Midbrain (tissue), 1 donor: ENCODE results near the gene ANO10.
"Not testable (repeated sequence)": the region's sequence is repeated elsewhere in the genome, so short reads cannot be mapped to it uniquely, and the experiment has no call there.

Experiments used
- DNase-seq: peaks from one replicate; lab custom pipeline; 2025; lab: John Stamatoyannopoulos, UW

ANO10 gene

GRCh38 chr3:43581343-43581742 lies 40.5 kb downstream of the ANO10 start:
- DNase-seq, result no peak

DNA sequence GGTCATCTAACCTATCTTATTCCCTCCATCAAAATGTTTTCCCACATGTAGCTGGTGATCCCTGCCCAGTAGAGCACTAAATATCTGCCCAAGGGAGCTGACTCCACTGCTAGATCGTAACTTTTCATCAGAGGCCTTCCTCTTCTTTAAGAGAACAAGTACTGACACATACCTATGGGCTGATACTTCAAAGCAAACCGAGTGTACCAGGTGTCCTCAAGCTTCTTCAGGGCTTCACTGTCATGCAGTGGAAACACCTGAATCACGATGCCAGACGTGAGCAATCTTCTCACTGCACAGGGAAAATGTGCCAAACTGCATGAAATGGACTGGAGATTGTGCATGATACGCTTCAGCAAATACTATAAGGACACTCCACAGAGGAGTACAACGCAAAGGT lies 41.6 kb downstream of the ANO10 start:
- no peak for DNase-seq

DNA sequence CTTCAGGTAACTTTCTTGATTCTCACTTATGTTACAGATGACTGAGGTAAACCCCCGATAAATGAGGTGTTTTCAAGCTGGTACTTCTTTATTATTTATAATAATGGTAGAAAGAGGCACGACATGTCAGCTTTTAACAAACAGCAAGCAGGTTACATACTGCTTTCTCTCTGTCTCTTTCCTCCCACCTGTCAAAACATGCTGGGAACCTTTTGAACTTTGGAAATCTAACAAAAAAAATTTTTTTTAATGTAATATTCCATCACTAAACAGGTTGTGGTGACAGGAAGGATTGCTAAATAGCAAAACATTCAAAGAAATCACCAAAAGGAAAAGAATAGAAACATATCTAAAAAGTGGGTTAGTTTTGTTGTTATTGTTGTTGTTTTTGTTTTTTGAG lies 48.2 kb downstream of the ANO10 start:
- DNase-seq, result no peak

DNA sequence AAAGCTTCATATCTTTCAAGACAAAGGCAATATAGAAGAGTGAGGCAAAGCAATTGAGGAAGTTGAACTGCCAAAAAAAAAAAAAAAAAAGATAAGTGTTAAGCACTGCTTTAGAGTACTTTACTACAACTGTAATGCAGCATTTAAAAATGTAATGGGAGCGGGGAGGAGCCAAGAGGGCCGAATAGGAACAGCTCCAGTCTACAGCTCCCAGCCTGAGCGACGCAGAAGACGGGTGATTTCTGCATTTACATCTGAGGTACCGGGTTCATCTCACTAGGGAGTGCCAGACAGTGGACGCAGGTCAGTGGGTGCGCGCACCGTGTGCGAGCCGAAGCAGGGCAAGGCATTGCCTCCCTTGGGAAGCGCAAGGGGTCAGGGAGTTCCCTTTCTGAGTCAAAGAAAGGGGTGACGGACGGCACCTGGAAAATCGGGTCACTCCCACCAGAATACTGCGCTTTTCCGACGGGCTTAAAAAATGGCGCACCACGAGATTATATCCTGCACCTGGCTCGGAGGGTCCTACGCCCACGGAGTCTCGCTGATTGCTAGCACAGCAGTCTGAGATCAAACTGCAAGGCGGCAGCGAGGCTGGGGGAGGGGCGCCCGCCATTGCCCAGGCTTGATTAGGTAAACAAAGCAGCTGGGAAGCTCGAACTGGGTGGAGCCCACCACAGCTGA lies 56.0 kb downstream of the ANO10 start:
- not testable (repeated sequence) for DNase-seq

DNA sequence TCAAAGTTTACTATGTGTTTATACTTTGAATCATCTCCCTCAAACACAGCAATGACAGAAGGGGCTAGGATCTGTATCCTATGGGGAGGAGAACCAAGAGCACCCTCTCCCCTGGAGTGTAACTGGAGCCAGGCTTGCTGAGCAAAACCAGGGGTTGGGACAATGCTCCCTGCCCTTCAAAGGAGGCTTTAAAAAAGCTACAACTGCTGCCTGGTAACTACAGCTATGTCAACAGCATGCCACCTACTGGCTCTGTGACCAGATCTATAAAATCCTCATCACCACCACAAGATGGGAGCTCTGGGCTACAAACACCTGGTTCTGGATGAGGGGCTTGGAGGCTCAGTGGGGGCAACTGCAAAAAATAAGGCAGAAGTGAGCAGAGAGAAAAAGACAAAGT lies 61.9 kb downstream of the ANO10 start:
- DNase-seq, result no peak

- no peak for DNase-seq
These were observed 63.6 kb downstream of the ANO10 start for GRCh38 chr3:43558171-43558570.

DNA sequence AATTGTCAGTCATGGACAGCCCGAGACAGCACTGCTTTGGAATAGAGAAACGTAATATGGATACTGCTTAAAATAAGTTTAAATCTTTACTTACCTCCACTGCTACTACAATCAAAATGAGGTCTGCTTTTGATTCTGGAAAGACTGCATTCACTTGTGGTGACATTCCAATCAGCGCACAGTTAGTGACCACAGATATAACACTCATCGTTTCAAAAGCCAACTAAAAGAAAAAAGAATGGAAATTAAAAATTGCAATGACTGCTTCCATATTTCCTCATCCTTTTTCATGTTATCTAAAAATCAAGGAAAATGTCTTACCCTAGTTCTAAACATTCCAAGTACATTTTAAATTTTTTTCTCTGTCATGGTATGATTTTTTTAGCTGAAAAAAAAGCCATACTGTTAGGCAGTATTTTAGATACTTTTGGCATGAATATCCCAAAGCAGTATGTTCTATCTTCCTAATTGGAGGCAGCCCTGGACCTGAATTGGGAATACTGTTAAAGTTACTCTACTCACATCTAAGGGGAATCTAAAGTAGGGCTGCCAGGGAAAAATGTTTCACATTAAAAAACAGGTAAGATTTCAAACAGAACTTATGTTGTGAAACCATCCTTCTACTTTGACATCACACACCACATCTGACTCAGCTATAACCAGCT lies 72.1 kb downstream of the ANO10 start:
- no peak for DNase-seq

GRCh38 chr3:43544277-43544676 lies 77.5 kb downstream of the ANO10 start:
- peak; percentile 44 for DNase-seq

- DNase-seq, result no peak
These were observed 79.3 kb downstream of the ANO10 start for GRCh38 chr3:43542328-43543043.

DNA sequence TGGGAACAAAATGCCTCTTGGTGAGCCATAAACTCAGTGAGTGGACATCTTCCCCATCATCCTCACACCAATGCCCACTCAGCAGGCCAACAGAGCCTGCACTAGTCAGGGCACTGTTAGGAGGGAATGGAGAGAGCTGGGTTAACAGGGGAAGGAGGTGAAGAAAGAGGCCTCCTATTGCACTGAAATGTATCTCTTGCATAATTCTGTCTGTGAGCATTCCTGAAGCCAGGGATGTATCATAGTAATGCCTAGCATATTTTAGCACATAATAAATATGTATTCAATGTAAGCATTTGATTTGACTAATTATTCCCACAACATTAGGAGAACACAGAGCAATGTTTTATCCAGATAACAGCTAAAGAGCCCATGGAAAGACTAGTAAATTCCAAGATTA lies 81.2 kb downstream of the ANO10 start:
- no peak for DNase-seq

DNA sequence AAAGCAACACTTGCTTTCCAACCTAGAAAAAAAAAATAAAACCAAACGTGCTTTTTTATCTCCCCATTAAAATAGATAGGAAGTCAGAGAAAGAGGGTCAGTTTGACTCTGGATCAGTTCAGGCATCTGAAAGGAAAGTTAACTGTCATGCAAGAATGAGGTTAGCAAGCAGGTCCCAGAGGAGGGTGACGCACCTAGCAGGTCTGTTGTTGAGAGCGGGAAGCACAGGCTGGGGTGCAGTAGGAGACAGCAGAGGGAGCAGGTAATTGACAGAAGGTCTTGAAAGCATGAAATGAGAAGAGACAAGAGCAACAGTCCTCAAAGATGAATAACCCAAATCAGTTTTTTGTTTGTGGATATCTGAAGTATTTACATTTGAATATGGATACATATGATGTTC lies 82.5 kb downstream of the ANO10 start:
- no peak for DNase-seq

DNA sequence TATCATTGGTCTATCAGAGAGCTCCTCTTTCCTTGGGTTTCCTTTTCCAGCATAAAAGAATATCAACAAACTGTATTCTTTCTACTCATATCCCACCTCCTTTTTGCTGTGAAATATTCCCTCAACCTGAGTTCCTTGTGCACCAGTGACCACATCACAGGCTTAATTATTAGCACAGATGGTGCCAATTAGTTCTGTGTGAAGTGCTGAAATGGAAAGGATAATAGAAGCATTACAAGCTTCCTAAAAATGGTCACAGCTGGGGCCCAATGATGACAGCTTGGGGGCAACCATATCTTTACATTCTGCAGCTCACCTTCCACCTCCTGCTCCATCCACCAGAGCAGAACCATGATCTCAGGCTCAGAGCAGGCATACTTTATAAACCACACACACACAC lies 84.6 kb downstream of the ANO10 start:
- no peak for DNase-seq

DNA sequence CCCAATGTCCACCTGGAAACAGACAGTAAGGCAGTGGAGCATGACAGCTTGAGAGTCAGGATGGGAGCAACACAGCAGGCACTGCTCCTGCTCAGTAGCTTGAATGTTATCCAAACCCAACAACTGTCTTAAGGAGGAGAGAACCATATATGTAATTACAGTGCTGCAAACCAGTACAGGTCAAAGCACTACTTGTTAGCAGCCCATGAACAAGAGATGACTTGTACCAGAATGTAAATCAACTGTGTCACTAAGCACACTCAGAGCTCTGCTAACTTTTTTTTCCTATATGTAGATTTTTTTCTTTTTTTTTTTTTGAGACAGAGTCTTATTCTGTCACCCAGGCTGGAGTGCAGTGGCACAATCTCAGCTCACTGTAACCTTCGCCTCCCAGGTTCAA lies 87.1 kb downstream of the ANO10 start:
- no peak for DNase-seq

DNA sequence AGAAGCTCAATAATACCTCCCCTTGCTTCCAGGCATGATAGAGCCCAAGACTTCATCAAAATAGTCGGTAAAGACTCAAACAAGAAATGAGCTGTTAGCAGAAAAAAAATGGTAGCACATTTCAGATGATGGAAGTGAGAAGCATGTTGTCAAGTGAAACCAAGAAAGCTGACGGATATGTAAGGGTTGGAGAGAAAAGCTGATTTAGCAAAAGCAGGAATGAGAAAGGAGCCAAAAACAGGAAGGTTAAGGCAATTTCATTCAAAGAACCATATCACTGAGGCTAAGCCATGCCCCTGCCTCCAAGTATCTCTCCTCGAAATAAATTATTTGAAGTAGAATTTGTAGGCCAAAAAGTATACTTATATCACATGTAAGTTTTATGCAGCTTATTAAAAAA lies 88.8 kb downstream of the ANO10 start:
- DNase-seq, result no peak

DNA sequence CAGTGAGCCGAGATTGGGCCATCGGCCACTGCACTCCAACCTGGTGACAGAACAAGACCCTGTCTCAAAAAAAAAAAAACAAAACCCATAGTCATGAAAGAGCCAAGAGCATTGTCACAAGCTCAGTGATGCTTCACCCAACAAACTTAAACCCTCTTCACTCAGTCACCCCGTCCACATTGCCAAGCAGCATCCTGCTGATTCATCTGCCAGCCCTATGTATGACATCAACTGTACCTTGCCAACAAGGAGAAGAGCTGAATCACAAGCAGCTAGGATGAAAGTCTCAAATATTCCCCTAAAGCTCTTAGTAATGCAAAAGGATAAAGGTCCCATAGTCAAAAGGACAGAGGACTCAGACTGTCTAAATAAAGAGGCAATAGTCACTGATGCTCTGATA lies 90.0 kb downstream of the ANO10 start:
- DNase-seq, result no peak

GRCh38 chr3:43528498-43529099 lies 93.2 kb downstream of the ANO10 start:
- no peak for DNase-seq

- DNase-seq, result no peak
These were observed 94.9 kb downstream of the ANO10 start for GRCh38 chr3:43526956-43527355.

- no peak for DNase-seq
These were observed 95.7 kb downstream of the ANO10 start for GRCh38 chr3:43525941-43526607.

- no peak for DNase-seq
These were observed 96.4 kb downstream of the ANO10 start for GRCh38 chr3:43525386-43525785.

GRCh38 chr3:43523454-43524053 lies 98.3 kb downstream of the ANO10 start:
- DNase-seq, result no peak

- no peak for DNase-seq
These were observed 99.0 kb downstream of the ANO10 start for GRCh38 chr3:43522727-43523362.
